Measurements from ENCODE around the gene KSR1.

DNA sequence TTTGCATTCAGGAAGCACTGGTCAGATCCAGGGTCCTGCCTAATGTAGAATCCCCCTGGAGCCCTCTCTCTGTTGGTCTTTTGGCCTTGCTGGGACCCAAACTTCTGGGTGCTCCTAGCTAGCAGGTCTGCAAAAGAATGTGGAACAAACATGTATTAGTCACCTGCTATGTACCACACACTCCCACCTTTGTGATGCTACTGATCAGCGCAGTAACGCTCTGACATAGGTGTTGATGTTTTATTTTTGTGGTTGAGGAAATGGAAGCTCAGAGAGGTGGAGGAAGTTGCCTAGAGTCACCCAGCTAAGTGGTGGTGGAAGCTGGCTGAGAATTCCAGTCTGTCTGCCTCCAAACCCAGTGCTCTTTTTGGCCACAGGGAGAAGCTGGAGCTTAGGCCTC is 139.0 kb downstream of the KSR1 start:
- TF ChIP-seq, protein P1, sequence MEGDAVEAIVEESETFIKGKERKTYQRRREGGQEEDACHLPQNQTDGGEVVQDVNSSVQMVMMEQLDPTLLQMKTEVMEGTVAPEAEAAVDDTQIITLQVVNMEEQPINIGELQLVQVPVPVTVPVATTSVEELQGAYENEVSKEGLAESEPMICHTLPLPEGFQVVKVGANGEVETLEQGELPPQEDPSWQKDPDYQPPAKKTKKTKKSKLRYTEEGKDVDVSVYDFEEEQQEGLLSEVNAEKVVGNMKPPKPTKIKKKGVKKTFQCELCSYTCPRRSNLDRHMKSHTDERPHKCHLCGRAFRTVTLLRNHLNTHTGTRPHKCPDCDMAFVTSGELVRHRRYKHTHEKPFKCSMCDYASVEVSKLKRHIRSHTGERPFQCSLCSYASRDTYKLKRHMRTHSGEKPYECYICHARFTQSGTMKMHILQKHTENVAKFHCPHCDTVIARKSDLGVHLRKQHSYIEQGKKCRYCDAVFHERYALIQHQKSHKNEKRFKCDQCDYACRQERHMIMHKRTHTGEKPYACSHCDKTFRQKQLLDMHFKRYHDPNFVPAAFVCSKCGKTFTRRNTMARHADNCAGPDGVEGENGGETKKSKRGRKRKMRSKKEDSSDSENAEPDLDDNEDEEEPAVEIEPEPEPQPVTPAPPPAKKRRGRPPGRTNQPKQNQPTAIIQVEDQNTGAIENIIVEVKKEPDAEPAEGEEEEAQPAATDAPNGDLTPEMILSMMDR (conservative IDR thresholded peaks at IDR 0.05; ENCODE audit: low read depth in 2 of 2) = no peak
- TF ChIP-seq EZH2phosphoT487 (IDR thresholded peaks at IDR 0.05; ENCODE audit: unreplicated experiment) (no peak), EZH2 (IDR thresholded peaks at IDR 0.05; ENCODE audit: low read depth, unreplicated experiment) (no peak), POLR2AphosphoS5 (IDR thresholded peaks at IDR 0.05; ENCODE audit: low read depth) (no peak), ZNF114 (CRISPR knock-in tag; IDR thresholded peaks at IDR 0.05) (no peak)
